CD14-positive monocyte (primary cell): ENCODE results near the gene PTCD2. TPM values are rescaled to one million over a fixed set of nuclear protein-coding genes. Genes with fewer than 3 reads are reported as not detected.

Experiments
- DNase-seq, 3 donors: peaks; one replicate each; pipeline ENCODE4 v3.0.0-alpha.2; 2011 to 2022
- H2AFZ ChIP-seq: 2 replicates; pipeline ENCODE4 v1.6.0; 2012; ENCODE audit warnings: mild to moderate bottlenecking, low read depth, low read length, inconsistent platforms; ENCODE audit not compliant: insufficient read depth, poor library complexity, severe bottlenecking
- H3K27ac ChIP-seq, 2 donors: 1 replicate in 1 of 2; 2 replicates in 1 of 2; pipeline ENCODE4 v1.5.1; 2012 to 2013; ENCODE audit warnings: low read length in 2 of 2, control low read depth in 1 of 2, inconsistent platforms in 1 of 2, low read depth in 1 of 2, mild to moderate bottlenecking in 1 of 2
- H3K27me3 ChIP-seq, 2 donors: one replicate each; pipeline versions ENCODE4 v1.6.0 to v1.6.1; 2011 to 2013; ENCODE audit warnings: low read length in 2 of 2; ENCODE audit not compliant: control insufficient read depth in 2 of 2, insufficient read depth in 2 of 2
- H3K36me3 ChIP-seq, 2 donors: replicated peaks in 1 of 2; 1 replicate in 1 of 2; 2 replicates in 1 of 2; pipeline versions ENCODE4 v1.5.1 to v1.6.1; 2012 to 2013; ENCODE audit warnings: low read length in 2 of 2, control low read depth in 1 of 2, inconsistent platforms in 1 of 2, mild to moderate bottlenecking in 1 of 2; ENCODE audit not compliant: insufficient read depth in 2 of 2, control insufficient read depth in 1 of 2
- H3K4me1 ChIP-seq, 2 donors: 1 replicate in 1 of 2; 2 replicates in 1 of 2; pipeline versions ENCODE4 v1.5.1 to v1.6.1; 2012 to 2013; ENCODE audit warnings: low read length in 2 of 2, control low read depth in 1 of 2, inconsistent platforms in 1 of 2, mild to moderate bottlenecking in 1 of 2, moderate library complexity in 1 of 2; ENCODE audit not compliant: insufficient read depth in 2 of 2, control insufficient read depth in 1 of 2
- H3K4me2 ChIP-seq: replicated peaks from 2 replicates; pipeline ENCODE3; 2012; ENCODE audit warnings: low read length, moderate library complexity, mild to moderate bottlenecking; ENCODE audit not compliant: poor library complexity, severe bottlenecking; ENCODE audit errors: extremely low read depth
- H3K4me3 ChIP-seq, 3 experiments: fragments of 200-600 bp in 1 of 3; sonication (generic) in 1 of 3; replicated peaks in 1 of 3; 1 replicate in 2 of 3; 2 replicates in 1 of 3; pipeline ENCODE4 v1.5.1; 2011 to 2013; ENCODE audit warnings: low read length in 3 of 3, mild to moderate bottlenecking in 3 of 3, control low read depth in 2 of 3, low read depth in 2 of 3, inconsistent platforms in 1 of 3, moderate library complexity in 1 of 3
- H3K79me2 ChIP-seq: 2 replicates; pipeline ENCODE4 v1.6.0; 2012; ENCODE audit warnings: mild to moderate bottlenecking, control low read depth, inconsistent platforms, low read length, moderate library complexity; ENCODE audit not compliant: insufficient read depth
- H3K9ac ChIP-seq: 2 replicates; pipeline ENCODE4 v1.6.0; 2017; ENCODE audit warnings: low read length, mild to moderate bottlenecking; ENCODE audit not compliant: insufficient read depth, poor library complexity, severe bottlenecking
- H3K9me3 ChIP-seq, 2 donors: replicated peaks in 1 of 2; 1 replicate in 1 of 2; 2 replicates in 1 of 2; pipeline versions ENCODE4 v1.5.1 to v1.6.1; 2012 to 2013; ENCODE audit warnings: low read length in 2 of 2, control low read depth in 1 of 2; ENCODE audit not compliant: control insufficient read depth in 1 of 2, insufficient read depth in 1 of 2
- H4K20me1 ChIP-seq: 2 replicates; pipeline ENCODE4 v1.6.0; 2012; ENCODE audit warnings: mild to moderate bottlenecking, low read length, control low read depth, moderate library complexity; ENCODE audit not compliant: insufficient read depth
- H3K27ac Mint-ChIP-seq, 7 donors: one replicate each; pipeline ENCODE4 v1.8.0; 2020; ENCODE audit warnings: mild to moderate bottlenecking in 7 of 7, mixed read lengths in 7 of 7, moderate library complexity in 6 of 7, inconsistent platforms in 2 of 7
- H3K27me3 Mint-ChIP-seq, 3 donors: one replicate each; pipeline ENCODE4 v1.8.0; 2021 to 2022; ENCODE audit warnings: low read depth in 3 of 3, mild to moderate bottlenecking in 3 of 3, mixed read lengths in 3 of 3, moderate library complexity in 3 of 3, inconsistent platforms in 1 of 3
- H3K36me3 Mint-ChIP-seq, 2 donors: one replicate each; pipeline ENCODE4 v1.8.0; 2020; ENCODE audit warnings: mixed read lengths in 2 of 2, inconsistent platforms in 1 of 2, mild to moderate bottlenecking in 1 of 2
- H3K4me1 Mint-ChIP-seq: one replicate; pipeline ENCODE4 v1.8.0; 2020; ENCODE audit warnings: mild to moderate bottlenecking, mixed read lengths
- H3K4me3 Mint-ChIP-seq, 2 donors: one replicate each; pipeline ENCODE4 v1.8.0; 2020; ENCODE audit warnings: mild to moderate bottlenecking in 2 of 2, mixed read lengths in 2 of 2, moderate library complexity in 1 of 2
- H3K9me3 Mint-ChIP-seq, 7 donors: one replicate each; pipeline ENCODE4 v1.8.0; 2020 to 2022; ENCODE audit warnings: mixed read lengths in 7 of 7, mild to moderate bottlenecking in 6 of 7, moderate library complexity in 6 of 7, inconsistent platforms in 2 of 7
- WGBS: methylation state at CpG from one replicate; pipeline ENCODE4 v1.1.5; 2013; ENCODE audit warnings: missing lambda C conversion rate; ENCODE audit not compliant: insufficient coverage; 5-methylcytosine and 5-hydroxymethylcytosine counted together
- intact Hi-C, 2 donors: fragments of 100-400 bp; cut with micrococcal nuclease; formaldehyde crosslinking; loops; one replicate each; pipeline versions ENCODE4 v1.15.0 to v1.15.1; 2023
- polyA plus RNA-seq, 3 donors: library from polyadenylated mRNA; depleted of rRNA in 1 of 3; unstranded in 2 of 3; stranded (reverse) in 1 of 3; fragments of 300-500 nt in 2 of 3; fragments of >200 nt in 1 of 3; fragmentation: Illumina TruSeq in 2 of 3; gene quantifications; 1 replicate in 2 of 3; 2 replicates in 1 of 3; pipeline ENCODE4 v1.2.3, GENCODE V29; 2012 to 2021
- TF ChIP-seq, protein P1 (sequence below): fragments of 200-600 bp; IDR thresholded peaks from one replicate; pipeline ENCODE4 v1.8.0; 2022; ENCODE audit warnings: antibody characterized with exemption, mild to moderate bottlenecking

Gene PTCD2
- polyA plus RNA-seq, 3 donors, result 1.6 to 2.2 (median 1.8) TPM

DNA sequence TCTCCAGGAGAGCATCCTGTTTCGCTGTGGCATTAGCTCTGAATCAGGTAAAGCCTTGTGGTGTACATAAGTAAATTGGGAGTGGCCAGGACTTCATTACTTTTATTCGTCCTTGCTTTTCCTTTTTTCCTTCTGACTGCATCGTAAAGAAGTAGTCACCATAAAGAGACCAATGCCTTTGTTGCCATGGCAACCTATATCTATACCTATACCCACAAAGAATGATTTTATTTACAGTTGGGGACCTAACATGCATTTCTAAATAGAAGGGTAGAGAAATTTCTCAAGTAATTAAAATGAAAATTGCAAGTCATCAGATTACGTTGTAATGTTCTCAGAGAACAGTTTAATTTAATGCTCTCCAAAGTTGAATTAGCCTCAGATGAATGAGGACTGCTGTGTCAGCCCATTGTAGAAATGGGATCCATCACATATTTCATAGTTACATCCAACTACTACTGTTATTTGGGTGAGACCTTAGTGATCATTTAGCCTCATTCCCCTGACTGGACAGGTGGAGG, 18.6 kb downstream of the PTCD2 start:
- Histone ChIP-seq H3K27me3 (no peaks in the 10 kb centered on the region), H3K27ac (no peak overlapping the region), H4K20me1 (no peaks in the 10 kb centered on the region), H2AFZ (no peak overlapping the region), H3K4me1 (no peaks in the 10 kb centered on the region), H3K4me2 (no peak overlapping the region), H3K9ac (no peak overlapping the region), H3K79me2 (no peaks in the 10 kb centered on the region), H3K9me3 (no peaks in the 10 kb centered on the region), H3K4me3 (no peak overlapping the region), H3K36me3 (peaks cover 24 to 55% of the 10 kb centered on the region in 2 donors)
- peaks cover 0 to 3% (median 0%) of the 10 kb centered on the region in 7 donors for H3K9me3 Mint-ChIP-seq
- no CpG with 5 or more reads among the region's 4 CpGs for WGBS
- TF ChIP-seq, protein P1, sequence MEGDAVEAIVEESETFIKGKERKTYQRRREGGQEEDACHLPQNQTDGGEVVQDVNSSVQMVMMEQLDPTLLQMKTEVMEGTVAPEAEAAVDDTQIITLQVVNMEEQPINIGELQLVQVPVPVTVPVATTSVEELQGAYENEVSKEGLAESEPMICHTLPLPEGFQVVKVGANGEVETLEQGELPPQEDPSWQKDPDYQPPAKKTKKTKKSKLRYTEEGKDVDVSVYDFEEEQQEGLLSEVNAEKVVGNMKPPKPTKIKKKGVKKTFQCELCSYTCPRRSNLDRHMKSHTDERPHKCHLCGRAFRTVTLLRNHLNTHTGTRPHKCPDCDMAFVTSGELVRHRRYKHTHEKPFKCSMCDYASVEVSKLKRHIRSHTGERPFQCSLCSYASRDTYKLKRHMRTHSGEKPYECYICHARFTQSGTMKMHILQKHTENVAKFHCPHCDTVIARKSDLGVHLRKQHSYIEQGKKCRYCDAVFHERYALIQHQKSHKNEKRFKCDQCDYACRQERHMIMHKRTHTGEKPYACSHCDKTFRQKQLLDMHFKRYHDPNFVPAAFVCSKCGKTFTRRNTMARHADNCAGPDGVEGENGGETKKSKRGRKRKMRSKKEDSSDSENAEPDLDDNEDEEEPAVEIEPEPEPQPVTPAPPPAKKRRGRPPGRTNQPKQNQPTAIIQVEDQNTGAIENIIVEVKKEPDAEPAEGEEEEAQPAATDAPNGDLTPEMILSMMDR, result no peak
- H3K36me3 Mint-ChIP-seq, result peaks cover 57 to 75% of the 10 kb centered on the region in 2 donors
- intact Hi-C loops, result no loop called here
- no peak overlapping the region for H3K27ac Mint-ChIP-seq
- DNase-seq, result no peak
- no peaks in the 10 kb centered on the region for H3K4me1 Mint-ChIP-seq
- no peaks in the 10 kb centered on the region for H3K27me3 Mint-ChIP-seq
- H3K4me3 Mint-ChIP-seq, result no peak overlapping the region

DNA sequence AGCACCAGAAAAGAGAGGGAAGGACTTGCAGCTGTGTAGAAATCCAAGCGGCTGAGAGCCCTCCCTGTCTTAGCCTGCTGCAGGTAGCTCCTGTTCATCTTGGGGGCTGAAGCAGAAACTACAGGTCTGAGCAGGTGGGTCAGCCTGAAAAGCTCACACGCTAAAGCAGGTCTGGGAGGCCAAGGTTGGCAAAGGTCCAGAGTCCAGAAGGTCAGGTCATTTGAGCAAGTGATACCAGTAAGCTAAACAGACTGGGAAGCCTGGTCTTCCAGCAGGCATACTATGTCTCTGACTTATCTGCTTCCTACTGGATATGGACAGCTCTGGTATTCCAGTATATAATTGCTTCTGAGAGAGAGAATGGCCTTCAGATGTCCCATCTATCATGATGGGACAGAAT, 26.2 kb downstream of the PTCD2 start:
- Mint-ChIP-seq H3K36me3 (peaks cover 32 to 37% of the 10 kb centered on the region in 2 donors), H3K4me1 (peaks cover 31% of the 10 kb centered on the region), H3K4me3 (no peak overlapping the region), H3K9me3 (peaks cover 0 to 4% (median 2%) of the 10 kb centered on the region in 7 donors), H3K27ac (no peak overlapping the region), H3K27me3 (peaks cover 0 to under 1% (median 0%) of the 10 kb centered on the region in 3 donors)
- Histone ChIP-seq H3K4me1 (peaks cover 16 to 24% of the 10 kb centered on the region in 2 donors), H2AFZ (no peak overlapping the region), H3K9me3 (peaks cover 0 to under 1% of the 10 kb centered on the region in 2 donors), H3K9ac (no peak overlapping the region), H3K79me2 (no peaks in the 10 kb centered on the region), H3K27me3 (no peaks in the 10 kb centered on the region), H3K27ac (no peak overlapping the region), H3K4me3 (no peak overlapping the region), H3K36me3 (peaks cover 9 to 29% of the 10 kb centered on the region in 2 donors), H4K20me1 (no peaks in the 10 kb centered on the region), H3K4me2 (no peak overlapping the region)
- TF ChIP-seq, protein P1, result no peak
- DNase-seq, result no peak
- WGBS, result 95% methylated on average over 2 of the region's 2 CpGs
- intact Hi-C loops, result no loop called here
